ENCODE results near the gene POLR1E.
A peak's percentile ranks its signal among the peaks of the same experiment; 100 is the strongest.

The POLR1E gene

GRCh38 chr9:37534412-37534811, 48.7 kb downstream of the POLR1E start:
- no peak for DNase-seq

- no peak for DNase-seq
Measured at GRCh38 chr9:37534901-37535300, 49.2 kb downstream of the POLR1E start.

GRCh38 chr9:37538099-37538498, 52.4 kb downstream of the POLR1E start:
- no peak for DNase-seq

GRCh38 chr9:37539634-37540033, 53.9 kb downstream of the POLR1E start:
- no peak for DNase-seq

GRCh38 chr9:37540634-37541033, 54.9 kb downstream of the POLR1E start:
- peak in 5 of 51 donors; percentile 2 to 20 (median 3) for DNase-seq

- DNase-seq, result no peak
Measured at GRCh38 chr9:37541465-37541864, 55.7 kb downstream of the POLR1E start.

- DNase-seq, result no peak
Measured at GRCh38 chr9:37542488-37542887, 56.7 kb downstream of the POLR1E start.

- DNase-seq, result no peak
Measured at GRCh38 chr9:37542895-37543294, 57.1 kb downstream of the POLR1E start.

GRCh38 chr9:37543468-37543867, 57.7 kb downstream of the POLR1E start:
- no peak for DNase-seq

GRCh38 chr9:37547328-37547878, 61.7 kb downstream of the POLR1E start:
- DNase-seq, result no peak

GRCh38 chr9:37549527-37549926, 63.8 kb downstream of the POLR1E start:
- DNase-seq, result no peak

- DNase-seq, result no peak
Measured at GRCh38 chr9:37550781-37551180, 65.0 kb downstream of the POLR1E start.

- DNase-seq, result no peak
Measured at GRCh38 chr9:37551468-37551867, 65.7 kb downstream of the POLR1E start.

GRCh38 chr9:37551888-37552287, 66.1 kb downstream of the POLR1E start:
- DNase-seq, result no peak

All from hypothalamus (tissue), 51 donors.